GM12891 (cell line): ENCODE measurements around the gene ASIC2.

Source experiments
- POLR2A ChIP-seq: IDR thresholded peaks from 2 replicates; pipeline ENCODE4 v1.6.1; 2011; ENCODE audit warnings: low read depth, low read length, control low read depth
- POLR2AphosphoS5 ChIP-seq: IDR thresholded peaks from 2 replicates; pipeline ENCODE4 v1.6.1; 2011; ENCODE audit warnings: low read depth, low read length, control low read depth
- POU2F2 ChIP-seq: IDR thresholded peaks from 2 replicates; pipeline ENCODE4 v1.6.1; 2011; ENCODE audit warnings: low read depth, mild to moderate bottlenecking, control low read depth, low read length, moderate library complexity
- SPI1 ChIP-seq: IDR thresholded peaks from 2 replicates; pipeline ENCODE4 v1.6.1; 2011; ENCODE audit warnings: low read depth, low read length, control low read depth
- TAF1 ChIP-seq: IDR thresholded peaks from 2 replicates; pipeline ENCODE4 v1.6.1; 2011; ENCODE audit warnings: low read depth, low read length, control low read depth

GRCh38 chr17:33115366-33115765, 177.7 kb downstream of the ASIC2 start:
- TF ChIP-seq POLR2A (no peak), POLR2AphosphoS5 (no peak), TAF1 (no peak), POU2F2 (no peak), SPI1 (no peak)
